Right ventricle myocardium superior (tissue), 1 donor: ENCODE results near the gene FXYD7. TPM values are rescaled to one million over a fixed set of nuclear protein-coding genes. Genes with fewer than 3 reads are reported as not detected.
"Not testable (repeated sequence)": the region's sequence is repeated elsewhere in the genome, so short reads cannot be mapped to it uniquely, and the experiment has no call there.

ENCODE experiments used
- ATAC-seq: fragments of 200-7000 bp; cut with Tn5 transposase; one replicate; pipeline ENCODE4 v1.9.1; 2020; ENCODE audit warnings: mild to moderate bottlenecking; ENCODE audit not compliant: poor library complexity
- DNase-seq: peaks from one replicate; pipeline ENCODE4 v3.0.0-alpha.2; 2020
- intact Hi-C: fragments of 100-400 bp; cut with DNase I; formaldehyde crosslinking; loops from one replicate; pipeline ENCODE4 v1.11.2; 2022
- total RNA-seq: library from RNA; stranded (reverse); fragmentation: NEBNext Ultra II Directional; extraction: Animal tissue kit (Norgen Biotek cat#: 25700); gene quantifications from one replicate; pipeline ENCODE4 v1.2.1, GENCODE V29; 2021
- donor health status: DM: no; HTN: yes; CAD: no; lungs with severe emphysema.

Gene FXYD7
- total RNA-seq, 1 donor from 2014 or later = not detected

GRCh38 chr19:35171730-35172129 is 28.7 kb downstream of the FXYD7 start:
- no peak for DNase-seq
- no peak for ATAC-seq
- intact Hi-C loops = no loop called here

- intact Hi-C loops = no loop called here
- ATAC-seq (no peak), DNase-seq (no peak)
Observed at GRCh38 chr19:35174226-35174625, 31.2 kb downstream of the FXYD7 start.

- ATAC-seq (no peak), DNase-seq (no peak)
- intact Hi-C loops = no loop called here
Observed at GRCh38 chr19:35176181-35176570, 33.1 kb downstream of the FXYD7 start.

- intact Hi-C loops = no loop called here
- ATAC-seq = no peak
- DNase-seq = no peak
Observed at GRCh38 chr19:35177377-35178274, 34.6 kb downstream of the FXYD7 start.

- intact Hi-C loops = no loop called here
- DNase-seq = no peak
- ATAC-seq = no peak
Observed at GRCh38 chr19:35178701-35179100, 35.6 kb downstream of the FXYD7 start.

GRCh38 chr19:35179830-35180229 is 36.8 kb downstream of the FXYD7 start:
- intact Hi-C loops = no loop called here
- ATAC-seq (no peak), DNase-seq (no peak)

GRCh38 chr19:35181387-35181786 is 38.3 kb downstream of the FXYD7 start:
- ATAC-seq (no peak), DNase-seq (no peak)
- intact Hi-C loops = no loop called here

- no peak for ATAC-seq
- no peak for DNase-seq
- intact Hi-C loops = no loop called here
Observed at GRCh38 chr19:35184267-35184666, 41.2 kb downstream of the FXYD7 start.

- ATAC-seq (no peak), DNase-seq (no peak)
- intact Hi-C loops = no loop called here
Observed at GRCh38 chr19:35184884-35185283, 41.8 kb downstream of the FXYD7 start.

- ATAC-seq (no peak), DNase-seq (no peak)
- intact Hi-C loops = no loop called here
Observed at GRCh38 chr19:35194012-35194984, 51.2 kb downstream of the FXYD7 start.

- DNase-seq (no peak), ATAC-seq (no peak)
- intact Hi-C loops = no loop called here
Observed at GRCh38 chr19:35195830-35196229, 52.8 kb downstream of the FXYD7 start.

- intact Hi-C loops, DNase-seq, ATAC-seq: not testable (repeated sequence)
Observed at GRCh38 chr19:35196861-35197260, 53.8 kb downstream of the FXYD7 start.

- no peak for ATAC-seq
- DNase-seq = no peak
- intact Hi-C loops = no loop called here
Observed at GRCh38 chr19:35199481-35199880, 56.4 kb downstream of the FXYD7 start.

GRCh38 chr19:35202722-35203688 is 60.0 kb downstream of the FXYD7 start:
- no peak for DNase-seq
- ATAC-seq = no peak
- intact Hi-C loops = no loop called here

Other genes starting within 250 kb of the FXYD7 start
- gene ZNF30, start 216.4 kb upstream of the FXYD7 start, total RNA-seq = 2.6 TPM
- gene ZNF792, start 179.0 kb upstream of the FXYD7 start, total RNA-seq = 3.3 TPM
- gene GRAMD1A, start 142.9 kb upstream of the FXYD7 start, total RNA-seq = 25.5 TPM
- 48.2 TPM for gene SCN1B, start 112.8 kb upstream of the FXYD7 start, total RNA-seq
- 5.6 TPM for gene HPN, start 101.5 kb upstream of the FXYD7 start, total RNA-seq
- 1.3 TPM for gene FXYD3, start 27.4 kb upstream of the FXYD7 start, total RNA-seq
- 8.1 TPM for gene LGI4, start 8.2 kb upstream of the FXYD7 start, total RNA-seq
- 580 TPM for gene FXYD1, start 4.4 kb upstream of the FXYD7 start, total RNA-seq
- gene FXYD5, start 11.5 kb downstream of the FXYD7 start, total RNA-seq = 20.9 TPM
- gene FAM187B, start 85.5 kb downstream of the FXYD7 start, total RNA-seq = not detected
- 4.5 TPM for gene LSR, start 105.7 kb downstream of the FXYD7 start, total RNA-seq
- 141 TPM for gene USF2, start 125.7 kb downstream of the FXYD7 start, total RNA-seq
- gene HAMP, start 139.3 kb downstream of the FXYD7 start, total RNA-seq = not detected
- not detected for gene MAG, start 148.9 kb downstream of the FXYD7 start, total RNA-seq
- gene CD22, start 185.9 kb downstream of the FXYD7 start, total RNA-seq = 0.56 TPM
- not detected for gene FFAR1, start 204.6 kb downstream of the FXYD7 start, total RNA-seq
- not detected for gene FFAR3, start 215.2 kb downstream of the FXYD7 start, total RNA-seq
- not detected for gene GPR42, start 227.8 kb downstream of the FXYD7 start, total RNA-seq